HCT116 (cell line): ENCODE measurements around the gene PEX11G. TPM values are rescaled to one million over a fixed set of nuclear protein-coding genes. Genes with fewer than 3 reads are reported as not detected.

Experiments used
- ATAC-seq: fragments of 200-7000 bp; cut with Tn5 transposase; 2 replicates; pipeline ENCODE4 v1.9.1; 2020; ENCODE audit warnings: mild to moderate bottlenecking, moderate library complexity
- BruUV-seq: library from RNA; stranded (reverse); fragments of 400-500 nt; replicated peaks from 2 replicates; lab custom pipeline; 2021; lab: Mats Ljungman, UMichigan
- CTCF ChIA-PET: fragments of 300-600 bp; sonication (Branson Sonifier 250); formaldehyde crosslinking; loops from one replicate; lab custom pipeline; 2021; ENCODE audit warnings: antibody characterized with exemption; lab: Charles Lee
- POLR2A ChIA-PET: fragments of 300-600, 350-600 bp; sonication (Branson Sonifier 250); formaldehyde crosslinking; loops from one replicate; lab custom pipeline; 2021; ENCODE audit warnings: antibody characterized with exemption; lab: Charles Lee
- RAD21 ChIA-PET, 2 experiments: fragments of 300-600 bp; sonication (Branson Sonifier 250); formaldehyde crosslinking; loops; one replicate each; lab custom pipeline; 2023; ENCODE audit warnings: low total read pairs in 2 of 2; ENCODE audit not compliant: uncharacterized antibody in 2 of 2, unreplicated experiment in 2 of 2, low non-redundant PET in 1 of 2; lab: Charles Lee
- DNase-seq: peaks from one replicate; pipeline ENCODE4 v3.0.0-alpha.2; 2010; ENCODE audit warnings: low read depth, low spot score
- H2AFZ ChIP-seq: fragments of 200-600 bp; shearing (Covaris generic), sonication (generic); 2 replicates; pipeline ENCODE4 v1.6.1; 2017; ENCODE audit warnings: low read depth, mixed run types, mixed read lengths, antibody characterized with exemption, low read length; ENCODE audit not compliant: poor library complexity, severe bottlenecking
- H3K27ac ChIP-seq: 2 replicates; pipeline ENCODE4 v1.5.1; 2012; ENCODE audit warnings: low read depth, low read length
- H3K27me3 ChIP-seq: fragments of 200-600 bp; sonication (generic); 2 replicates; pipeline ENCODE4 v1.6.1; 2016; ENCODE audit warnings: mixed run types, low read length, mixed read lengths; ENCODE audit not compliant: insufficient read depth
- H3K36me3 ChIP-seq, 2 experiments: fragments of 200-500 bp in 1 of 2; fragments of 200-600 bp in 1 of 2; sonication (Bioruptor generic) in 1 of 2; sonication (generic) in 1 of 2; 2 replicates each; pipeline versions ENCODE4 v1.5.1 to v1.6.1; 2014 to 2016; ENCODE audit warnings: low read length in 2 of 2, inconsistent platforms in 1 of 2, mixed read lengths in 1 of 2, mixed run types in 1 of 2; ENCODE audit not compliant: insufficient read depth in 2 of 2, control insufficient read depth in 1 of 2
- H3K4me1 ChIP-seq, 2 experiments: fragments of 200-600 bp in 1 of 2; sonication (generic) in 1 of 2; 2 replicates each; pipeline versions ENCODE4 v1.5.1 to v1.6.1; 2012 to 2017; ENCODE audit warnings: low read length in 2 of 2, inconsistent platforms in 1 of 2, mild to moderate bottlenecking in 1 of 2, mixed read lengths in 1 of 2, mixed run types in 1 of 2, moderate library complexity in 1 of 2; ENCODE audit not compliant: insufficient read depth in 2 of 2, control insufficient read depth in 1 of 2
- H3K4me2 ChIP-seq: fragments of 200-600 bp; sonication (generic); 2 replicates; pipeline ENCODE4 v1.6.1; 2017; ENCODE audit warnings: mixed run types, low read length, mixed read lengths
- H3K4me3 ChIP-seq, 2 experiments: fragments of 200-600 bp in 1 of 2; sonication (generic) in 1 of 2; replicated peaks in 1 of 2; 2 replicates each; pipeline ENCODE4 v1.5.1; 2011 to 2016; ENCODE audit warnings: low read length in 2 of 2, control low read depth in 1 of 2, low read depth in 1 of 2, mild to moderate bottlenecking in 1 of 2, mixed read lengths in 1 of 2, mixed run types in 1 of 2
- H3K79me2 ChIP-seq: fragments of 200-600 bp; sonication (generic); 2 replicates; pipeline ENCODE4 v1.6.1; 2017; ENCODE audit warnings: mild to moderate bottlenecking, mixed run types, low read length, moderate library complexity, mixed read lengths; ENCODE audit not compliant: insufficient read depth
- H3K9ac ChIP-seq: fragments of 200-600 bp; sonication (generic); 2 replicates; pipeline ENCODE4 v1.6.1; 2016; ENCODE audit warnings: low read length, mixed read lengths
- H3K9me2 ChIP-seq: fragments of 200-600 bp; sonication (generic), shearing (Covaris generic); 2 replicates; pipeline ENCODE4 v1.6.1; 2017; ENCODE audit warnings: mixed run types, mild to moderate bottlenecking, moderate library complexity; ENCODE audit not compliant: insufficient read depth
- H3K9me3 ChIP-seq, 2 experiments: fragments of 200-500 bp in 1 of 2; fragments of 200-600 bp in 1 of 2; sonication (Bioruptor generic) in 1 of 2; sonication (generic) in 1 of 2; 2 replicates each; pipeline ENCODE4 v1.6.1; 2014 to 2017; ENCODE audit warnings: low read length in 2 of 2, mixed read lengths in 2 of 2, inconsistent platforms in 1 of 2, low read depth in 1 of 2, mild to moderate bottlenecking in 1 of 2, mixed run types in 1 of 2, moderate library complexity in 1 of 2; ENCODE audit not compliant: control insufficient read depth in 1 of 2, insufficient read depth in 1 of 2
- H4K20me1 ChIP-seq: fragments of 200-600 bp; sonication (generic), shearing (Covaris generic); 2 replicates; pipeline ENCODE4 v1.6.1; 2017; ENCODE audit warnings: mixed run types, mild to moderate bottlenecking, moderate library complexity; ENCODE audit not compliant: insufficient read depth
- CBX3 ChIP-seq: IDR thresholded peaks from 2 replicates; pipeline ENCODE4 v1.6.1; 2012; ENCODE audit warnings: low read depth
- EGR1 ChIP-seq: IDR thresholded peaks from 2 replicates; pipeline ENCODE4 v1.6.1; 2012; ENCODE audit warnings: low read depth
- FOSL1 ChIP-seq: IDR thresholded peaks from 2 replicates; pipeline ENCODE4 v1.6.1; 2012; ENCODE audit warnings: low read depth
- JUND ChIP-seq: IDR thresholded peaks from 2 replicates; pipeline ENCODE4 v1.6.1; 2012
- POLR2A ChIP-seq: IDR thresholded peaks from 2 replicates; pipeline ENCODE4 v1.7.0; 2011; ENCODE audit warnings: borderline replicate concordance; ENCODE audit not compliant: insufficient read depth, insufficient read length; ENCODE audit errors: extremely low read depth
- POLR2AphosphoS5 ChIP-seq: IDR thresholded peaks from 2 replicates; pipeline ENCODE4 v1.6.1; 2011; ENCODE audit warnings: mild to moderate bottlenecking, low read depth, low read length, moderate library complexity
- RAD21 ChIP-seq: IDR thresholded peaks from 2 replicates; pipeline ENCODE4 v1.6.1; 2012; ENCODE audit warnings: low read depth, mild to moderate bottlenecking
- SIN3A ChIP-seq: IDR thresholded peaks from 2 replicates; pipeline ENCODE4 v1.6.1; 2012; ENCODE audit warnings: low read depth
- SRF ChIP-seq: IDR thresholded peaks from 2 replicates; pipeline ENCODE4 v1.6.1; 2012; ENCODE audit warnings: low read depth
- TCF7L2 ChIP-seq: IDR thresholded peaks from 2 replicates; pipeline ENCODE4 v1.7.0; 2011; ENCODE audit warnings: borderline replicate concordance, inconsistent platforms; ENCODE audit not compliant: insufficient read depth, insufficient read length; ENCODE audit errors: extremely low read depth
- YY1 ChIP-seq: IDR thresholded peaks from 2 replicates; pipeline ENCODE4 v1.6.1; 2011; ENCODE audit warnings: low read length, low read depth, moderate library complexity, mild to moderate bottlenecking; ENCODE audit not compliant: insufficient replicate concordance; ENCODE audit errors: extremely low read depth
- ZNF274 ChIP-seq: fragments of 200-500 bp; sonication (Bioruptor generic); IDR thresholded peaks from 2 replicates; pipeline ENCODE4 v1.6.1; 2014; ENCODE audit warnings: mild to moderate bottlenecking, low read depth, low read length, inconsistent platforms
- intact Hi-C: fragments of 100-400 bp; cut with micrococcal nuclease; formaldehyde crosslinking; loops from 2 replicates; pipeline ENCODE4 v1.10.0; 2022
- total RNA-seq: library from RNA; stranded (reverse); gene quantifications from one replicate; pipeline ENCODE4 v1.2.1, GENCODE V29; 2021; ENCODE audit not compliant: unreplicated experiment
- TF ChIP-seq, protein P1 (sequence below): IDR thresholded peaks from 2 replicates; pipeline ENCODE4 v1.6.1; 2012

Gene PEX11G
- total RNA-seq, 1 experiment from 2014 or later, result 6.4 TPM

DNA sequence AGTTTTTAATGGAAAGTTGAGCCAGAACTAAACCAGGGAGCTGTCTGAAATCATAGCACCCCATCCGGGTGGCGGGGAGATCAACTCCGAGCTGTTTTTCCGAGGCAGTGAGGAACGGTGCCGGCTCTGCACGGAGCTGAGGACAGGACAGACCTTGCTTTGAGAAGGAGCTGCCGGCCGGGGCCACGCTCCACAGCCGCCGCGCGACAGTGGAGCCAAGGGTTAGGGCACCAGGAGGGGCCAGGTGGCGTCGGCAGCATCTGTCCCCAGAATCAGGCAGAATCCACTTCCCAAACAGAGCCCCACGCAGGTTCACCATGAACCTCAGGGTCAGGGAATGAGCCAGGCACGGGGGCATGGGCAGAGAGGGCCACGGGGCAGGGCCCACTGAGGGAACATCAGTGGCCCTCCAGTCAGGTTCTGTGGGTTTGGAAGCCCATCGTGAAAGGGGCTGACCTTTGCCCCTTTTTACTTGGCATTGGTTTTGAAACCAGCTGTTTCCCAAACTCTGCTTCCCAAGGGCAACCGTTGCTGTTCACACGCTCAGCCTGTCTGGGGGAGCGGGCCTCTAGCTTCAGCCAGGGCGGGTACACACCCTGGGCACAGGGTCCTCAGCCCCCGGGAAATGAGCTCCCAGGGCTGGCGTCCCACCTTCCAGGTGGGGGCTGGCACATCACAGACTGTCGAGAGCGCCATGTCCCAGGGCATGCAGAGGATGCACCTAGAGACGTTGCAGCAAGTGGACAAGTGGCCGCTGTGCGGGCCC, 18.1 kb downstream of the PEX11G start:
- no peak for TF ChIP-seq TCF7L2
- TF ChIP-seq POLR2AphosphoS5, result no peak
- no peak for TF ChIP-seq POLR2A
- TF ChIP-seq YY1, result no peak
- no peak for TF ChIP-seq RAD21
- TF ChIP-seq, protein P1, sequence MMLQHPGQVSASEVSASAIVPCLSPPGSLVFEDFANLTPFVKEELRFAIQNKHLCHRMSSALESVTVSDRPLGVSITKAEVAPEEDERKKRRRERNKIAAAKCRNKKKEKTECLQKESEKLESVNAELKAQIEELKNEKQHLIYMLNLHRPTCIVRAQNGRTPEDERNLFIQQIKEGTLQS, result no peak
- no peak for TF ChIP-seq ZNF274
- TF ChIP-seq CBX3, result no peak
- TF ChIP-seq JUND, result no peak
- no peak for TF ChIP-seq EGR1
- no peak for TF ChIP-seq SRF
- no peak for TF ChIP-seq SIN3A
- no peak for TF ChIP-seq FOSL1
- ChIA-PET RAD21 (no interaction called here), CTCF (no interaction called here), POLR2A (no interaction called here)
- H3K36me3 ChIP-seq, result peaks cover 0 to 7% of the 10 kb centered on the region in 2 experiments; a peak in 2 of 4 replicates
- ATAC-seq, result no peak
- H3K4me1 ChIP-seq, result no peaks in the 10 kb centered on the region
- H3K27me3 ChIP-seq, result no peaks in the 10 kb centered on the region
- no peak overlapping the region for H3K4me3 ChIP-seq
- H4K20me1 ChIP-seq, result no peaks in the 10 kb centered on the region
- TSS peak; percentile 35 for BruUV-seq
- no peak overlapping the region for H2AFZ ChIP-seq
- H3K27ac ChIP-seq, result no peak overlapping the region
- H3K4me2 ChIP-seq, result no peak overlapping the region
- H3K79me2 ChIP-seq, result no peaks in the 10 kb centered on the region
- H3K9ac ChIP-seq, result no peak overlapping the region
- H3K9me3 ChIP-seq, result no peaks in the 10 kb centered on the region
- intact Hi-C loops, result no loop called here
- DNase-seq, result no peak
- H3K9me2 ChIP-seq, result no peaks in the 10 kb centered on the region
